Retinal pigment epithelial cell (primary cell): ENCODE measurements around the gene LZTR1.
A peak's percentile ranks its signal among the peaks of the same experiment; 100 is the strongest.
"Not testable (repeated sequence)": the region's sequence is repeated elsewhere in the genome, so short reads cannot be mapped to it uniquely, and the experiment has no call there.

ENCODE experiments used
- DNase-seq: peaks from one replicate; pipeline ENCODE4 v3.0.0-alpha.2; 2010; ENCODE audit warnings: low read depth
- H3K4me3 ChIP-seq: 2 replicates; pipeline ENCODE4 v1.5.1; 2011; ENCODE audit warnings: mild to moderate bottlenecking, low read length, control low read depth, moderate library complexity
- CTCF ChIP-seq: conservative IDR thresholded peaks from 2 replicates; pipeline ENCODE4 v1.5.1; 2011; ENCODE audit warnings: low read depth, low read length, control low read depth, inconsistent platforms

LZTR1 gene

GRCh38 chr22:21032037-21032867, 50.2 kb downstream of the LZTR1 start, which contains the start of gene SLC7A4:
SLC7A4 (minus strand) TSS chr22:21032561; CDS start chr22:21031812, 749 bp downstream.
- no peak for TF ChIP-seq CTCF
- H3K4me3 ChIP-seq: peak within 1 kb of the TSS; percentile 33
- DNase-seq: no peak

DNA sequence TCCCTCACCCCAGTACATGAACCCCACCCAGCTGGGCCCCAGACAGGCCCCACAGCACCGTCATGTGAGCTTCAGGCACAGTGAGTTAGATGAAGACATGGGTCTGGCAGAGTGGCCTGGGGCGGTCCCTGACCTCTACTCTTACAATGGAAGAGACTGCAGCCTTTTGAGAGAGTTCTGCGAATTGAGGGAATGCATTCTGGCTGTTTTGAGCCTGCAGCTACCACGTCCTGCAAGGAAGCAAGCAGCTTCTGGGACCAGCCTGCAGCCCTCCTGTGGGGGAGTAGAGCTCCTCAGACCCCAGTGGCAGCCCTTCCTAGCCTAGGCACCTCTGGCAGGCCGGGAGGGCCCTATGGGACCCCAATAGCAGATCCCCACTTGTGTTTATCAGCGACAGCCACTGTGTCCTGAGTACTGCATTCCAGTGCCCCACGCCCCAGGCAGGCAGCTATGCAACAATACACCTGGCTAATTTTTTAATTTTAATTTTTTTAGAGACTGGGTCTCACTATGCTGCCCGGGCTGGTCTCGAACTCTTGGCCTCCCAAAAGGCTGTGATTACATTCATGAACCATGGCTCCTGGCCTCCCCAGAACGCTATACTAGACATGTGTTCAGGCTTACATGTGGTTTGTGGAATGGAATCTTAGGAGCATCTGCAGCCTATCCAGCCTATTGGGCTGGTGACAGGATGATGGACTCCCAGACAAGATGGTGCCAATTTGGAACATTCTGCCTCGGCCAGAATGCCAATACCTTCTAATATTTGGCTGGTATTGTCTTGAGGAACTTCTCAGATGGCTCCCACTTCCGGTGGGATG, 51.0 kb downstream of the LZTR1 start:
- no peak overlapping the region for H3K4me3 ChIP-seq
- TF ChIP-seq CTCF: no peak
- DNase-seq: no peak

GRCh38 chr22:21033895-21034294, 51.8 kb downstream of the LZTR1 start:
- no peak for TF ChIP-seq CTCF
- no peak for DNase-seq
- no peak overlapping the region for H3K4me3 ChIP-seq

DNA sequence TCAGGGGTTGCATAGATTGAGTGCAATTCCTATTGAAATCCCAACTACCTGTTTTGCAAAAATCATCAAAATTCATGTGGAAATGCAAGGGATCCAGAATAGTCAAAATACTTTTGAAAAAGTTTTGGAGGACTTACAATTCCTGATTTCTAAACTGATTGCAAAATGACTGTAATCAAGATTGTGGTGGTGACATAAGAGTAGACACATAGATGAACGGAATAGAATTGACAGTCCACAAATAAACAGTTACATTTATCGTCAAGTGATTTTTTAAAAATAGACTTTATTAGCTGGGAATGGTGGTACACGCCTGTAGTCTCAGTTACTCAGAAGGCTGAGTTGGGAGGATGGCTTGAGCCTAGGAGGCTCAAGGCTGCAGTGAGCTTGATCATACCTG, 52.9 kb downstream of the LZTR1 start:
- H3K4me3 ChIP-seq: no peak overlapping the region
- TF ChIP-seq CTCF: no peak
- no peak for DNase-seq

DNA sequence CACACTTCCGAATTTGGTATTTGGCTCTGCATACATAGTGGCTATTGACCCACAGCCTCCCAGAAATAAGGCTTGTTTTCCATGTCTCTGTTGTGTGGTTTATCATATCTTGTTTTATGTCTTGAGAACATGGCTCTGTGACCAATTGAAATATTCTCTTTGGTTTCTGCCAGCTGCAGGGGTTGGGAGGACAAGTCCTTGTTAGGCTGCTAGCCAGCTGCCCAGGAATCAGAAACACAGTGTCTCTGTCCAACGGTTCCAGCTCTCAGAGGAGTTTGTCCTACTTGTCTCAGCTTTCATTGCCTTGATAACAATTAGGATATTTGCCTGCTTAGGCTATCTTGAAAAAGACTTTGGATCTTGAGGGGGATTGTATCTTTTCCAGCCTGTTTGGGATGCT, 56.3 kb downstream of the LZTR1 start:
- no peak for DNase-seq
- H3K4me3 ChIP-seq: no peak overlapping the region
- TF ChIP-seq CTCF: no peak

DNA sequence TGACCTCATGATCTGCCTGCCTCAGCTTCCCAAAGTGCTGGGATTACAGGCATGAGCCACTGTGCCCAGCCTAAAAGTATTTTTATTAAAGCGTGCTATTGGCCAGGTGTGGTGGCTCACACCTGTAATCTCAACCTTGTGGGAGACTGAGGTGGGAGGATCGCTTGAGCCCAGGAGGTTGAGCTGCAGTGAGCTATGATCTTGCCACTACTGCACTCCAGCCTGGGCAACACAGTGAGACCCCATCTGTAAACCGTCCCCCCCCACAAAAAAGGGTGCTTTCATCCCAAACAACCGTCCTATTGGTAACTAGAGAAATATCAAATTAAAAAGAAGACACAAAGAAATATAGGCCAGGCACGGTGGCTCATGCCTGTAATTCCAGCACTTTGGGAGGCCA, 57.1 kb downstream of the LZTR1 start:
- not testable (repeated sequence) for DNase-seq, H3K4me3 ChIP-seq

GRCh38 chr22:21041937-21042336, 59.8 kb downstream of the LZTR1 start:
- no peak for TF ChIP-seq CTCF
- no peak for DNase-seq
- H3K4me3 ChIP-seq: no peak overlapping the region
